ENCODE data around the gene TENT5A. TPM values are rescaled to one million over a fixed set of nuclear protein-coding genes. Genes with fewer than 3 reads are reported as not detected.

Gene TENT5A
- 10 to 100 TPM in 4 of 8 experiments, 1 to 10 TPM in 4; 2.2 to 54.3 (median 8.6) TPM for total RNA-seq

DNA sequence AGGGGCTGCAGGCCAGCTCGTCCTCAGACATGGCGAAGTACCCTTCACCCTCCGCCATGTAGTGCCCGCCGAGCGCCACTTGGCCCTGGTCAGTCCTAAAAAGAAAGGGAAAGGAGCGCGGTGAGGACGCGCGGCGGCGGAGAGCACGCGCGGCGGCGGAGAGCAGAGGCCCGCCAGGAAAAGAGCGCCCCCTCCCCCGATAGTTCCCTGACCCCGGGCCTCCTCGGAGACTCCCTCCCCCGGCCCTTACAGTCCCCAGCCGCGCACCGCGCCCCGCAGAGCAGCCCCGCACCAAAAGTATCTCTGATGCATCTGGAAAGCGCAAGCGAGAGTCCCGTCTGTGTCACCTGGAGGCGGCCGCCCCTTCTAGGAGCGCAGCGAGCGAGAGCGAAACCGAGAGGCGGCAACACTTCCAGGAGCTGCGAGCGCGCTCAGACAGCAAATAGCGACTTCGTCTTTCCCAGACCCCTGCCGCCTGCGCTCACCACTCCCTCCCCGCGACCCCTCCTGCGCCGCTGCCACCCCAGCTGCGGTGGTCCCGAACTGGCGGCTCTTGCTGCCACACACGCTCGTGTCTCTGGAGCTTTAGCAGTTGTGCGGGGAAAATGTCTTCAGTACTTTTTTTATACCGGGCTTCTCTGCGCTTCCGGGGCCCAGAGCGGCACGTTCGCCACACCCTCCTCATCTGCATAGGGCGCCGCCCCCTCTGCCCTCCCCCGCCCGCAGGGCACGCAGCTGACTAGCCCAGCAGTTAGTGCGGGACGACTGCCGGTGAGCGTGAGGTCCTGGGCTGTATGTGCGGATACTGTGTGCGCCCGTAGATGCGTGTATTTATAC is at the start of gene TENT5A:
TSS of gene TENT5A (minus strand) at position 598 of the 837 bp plus-strand sequence. CDS start at position 58, 540 bp downstream.
- peak within 1 kb of the TSS; percentile 60 to 94 (median 83) for H3K4me3 ChIP-seq
- in situ Hi-C loops (cut with MboI; ENCODE audit: low pct_unique_long_range_greater_than_20kb in 2 of 9, low sequenced_read_pairs in 9 of 9, unreplicated experiment in 9 of 9) = loop anchor here in 3 of 9 experiments (25.0 kb wide), 2 partner anchors 235 to 285 kb away; no protein-coding TSS in a partner anchor
- ATAC-seq (replicated peaks in 6 of 8) = peak; percentile 61 to 85 (median 82)
- peak within 1 kb of the TSS in 1 of 2 donors; percentile 52 for H3K27ac ChIP-seq
- H3K4me1 ChIP-seq (replicated peaks in 1 of 2) = peaks cover 10 to 15% of the 10 kb centered on the region in 2 donors
- 0% methylated on average over 1 to 9 of the region's 77 CpGs; no CpG with 5 or more reads in 7 of the 10 experiments for WGBS, 10 experiments

GRCh38 chr6:81801489-81801888 is 49.0 kb upstream of the TENT5A start:
- H3K27ac ChIP-seq = no peak overlapping the region
- H3K4me1 ChIP-seq (replicated peaks in 1 of 2) = no peaks in the 10 kb centered on the region
- WGBS, 10 experiments = 88 to 100% (median 91%) methylated on average over 1 to 3 of the region's 3 CpGs; no CpG with 5 or more reads in 2 of the 10 experiments
- no peak for ATAC-seq (replicated peaks in 6 of 8)
- no peak overlapping the region for H3K4me3 ChIP-seq
- in situ Hi-C loops (cut with MboI; ENCODE audit: low pct_unique_long_range_greater_than_20kb in 2 of 9, low sequenced_read_pairs in 9 of 9, unreplicated experiment in 9 of 9) = no loop called here

DNA sequence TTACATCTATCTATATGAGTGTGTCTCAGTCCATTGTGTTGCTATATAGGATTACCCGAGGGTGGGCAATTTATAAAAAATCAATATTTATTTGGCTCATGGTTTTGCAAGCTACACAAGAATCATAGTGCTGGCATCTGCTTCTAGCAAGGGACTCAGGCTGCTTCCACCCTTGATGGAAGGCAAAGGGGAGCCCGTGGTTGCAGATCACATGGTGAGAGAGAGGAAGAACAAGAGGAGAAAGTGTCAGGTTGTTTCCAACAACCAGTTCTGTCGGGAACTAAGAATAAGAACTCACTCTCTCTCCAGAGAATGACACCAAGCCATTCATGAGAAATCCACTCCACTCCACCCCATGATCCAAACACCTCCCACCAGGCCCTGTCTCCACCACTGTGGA is 48.2 kb upstream of the TENT5A start:
- in situ Hi-C loops (cut with MboI; ENCODE audit: low pct_unique_long_range_greater_than_20kb in 2 of 9, low sequenced_read_pairs in 9 of 9, unreplicated experiment in 9 of 9) = no loop called here
- H3K4me3 ChIP-seq = no peak overlapping the region
- H3K27ac ChIP-seq = no peak overlapping the region
- H3K4me1 ChIP-seq (replicated peaks in 1 of 2) = no peaks in the 10 kb centered on the region
- no peak for ATAC-seq (replicated peaks in 6 of 8)
- WGBS, 10 experiments = 20 to 100% (median 84%) methylated on average over 1 to 3 of the region's 3 CpGs; no CpG with 5 or more reads in 3 of the 10 experiments

GRCh38 chr6:81799323-81799722 is 46.8 kb upstream of the TENT5A start:
- 83 to 100% (median 100%) methylated on average over 1 of the region's 1 CpG; no CpG with 5 or more reads in 5 of the 10 experiments for WGBS, 10 experiments
- Histone ChIP-seq H3K4me1 (replicated peaks in 1 of 2) (no peaks in the 10 kb centered on the region), H3K4me3 (no peak overlapping the region), H3K27ac (no peak overlapping the region)
- no peak for ATAC-seq (replicated peaks in 6 of 8)
- in situ Hi-C loops (cut with MboI; ENCODE audit: low pct_unique_long_range_greater_than_20kb in 2 of 9, low sequenced_read_pairs in 9 of 9, unreplicated experiment in 9 of 9) = no loop called here

DNA sequence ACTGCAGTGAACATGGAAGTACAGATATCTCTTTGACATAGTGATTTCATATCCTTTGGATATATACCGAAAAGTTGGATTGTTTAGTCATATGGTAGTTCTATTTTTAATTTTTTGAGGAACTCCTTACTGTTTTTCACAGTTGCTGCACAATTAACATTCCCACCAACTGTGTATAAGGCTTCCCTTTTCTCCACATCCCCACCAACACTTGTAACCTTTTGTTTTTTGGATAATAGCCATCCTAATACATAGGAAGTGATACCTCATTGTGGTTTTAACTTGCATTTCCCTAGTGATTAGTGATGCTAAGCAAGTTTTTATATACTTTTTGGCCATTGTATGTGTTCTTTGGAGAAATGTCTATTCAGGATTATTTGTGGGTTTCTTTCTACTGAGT is 45.1 kb upstream of the TENT5A start:
- Histone ChIP-seq H3K27ac (no peak overlapping the region), H3K4me1 (replicated peaks in 1 of 2) (peaks cover under 1 to 7% of the 10 kb centered on the region in 2 donors), H3K4me3 (no peak overlapping the region)
- 63 to 100% (median 78%) methylated on average over 1 of the region's 1 CpG; no CpG with 5 or more reads in 4 of the 10 experiments for WGBS, 10 experiments
- ATAC-seq (replicated peaks in 6 of 8) = no peak
- in situ Hi-C loops (cut with MboI; ENCODE audit: low pct_unique_long_range_greater_than_20kb in 2 of 9, low sequenced_read_pairs in 9 of 9, unreplicated experiment in 9 of 9) = no loop called here

- 50 to 100% (median 92%) methylated on average over 1 of the region's 1 CpG for WGBS, 10 experiments
- Histone ChIP-seq H3K4me1 (replicated peaks in 1 of 2) (peaks cover 9 to 24% of the 10 kb centered on the region in 2 donors), H3K27ac (no peak overlapping the region), H3K4me3 (no peak overlapping the region)
- ATAC-seq (replicated peaks in 6 of 8) = no peak
- in situ Hi-C loops (cut with MboI; ENCODE audit: low pct_unique_long_range_greater_than_20kb in 2 of 9, low sequenced_read_pairs in 9 of 9, unreplicated experiment in 9 of 9) = no loop called here
These were observed 43.4 kb upstream of the TENT5A start for GRCh38 chr6:81795890-81796289.

- in situ Hi-C loops (cut with MboI; ENCODE audit: low pct_unique_long_range_greater_than_20kb in 2 of 9, low sequenced_read_pairs in 9 of 9, unreplicated experiment in 9 of 9) = no loop called here
- no peak overlapping the region for H3K27ac ChIP-seq
- peaks cover 11 to 24% of the 10 kb centered on the region in 2 donors for H3K4me1 ChIP-seq (replicated peaks in 1 of 2)
- H3K4me3 ChIP-seq = no peak overlapping the region
- peak in 3 of 8 experiments; percentile 33 to 88 (median 75) for ATAC-seq (replicated peaks in 6 of 8)
- 43 to 97% (median 85%) methylated on average over 3 to 4 of the region's 4 CpGs for WGBS, 10 experiments
These were observed 41.5 kb upstream of the TENT5A start for GRCh38 chr6:81793821-81794475.

GRCh38 chr6:81792826-81793225 is 40.3 kb upstream of the TENT5A start:
- H3K4me1 ChIP-seq (replicated peaks in 1 of 2) = peaks cover 11 to 24% of the 10 kb centered on the region in 2 donors
- ATAC-seq (replicated peaks in 6 of 8) = peak in 5 of 8 experiments; percentile 86 to 92 (median 91)
- no peak overlapping the region for H3K4me3 ChIP-seq
- no peak overlapping the region for H3K27ac ChIP-seq
- 10 to 92% (median 52%) methylated on average over 1 of the region's 1 CpG; no CpG with 5 or more reads in 6 of the 10 experiments for WGBS, 10 experiments
- in situ Hi-C loops (cut with MboI; ENCODE audit: low pct_unique_long_range_greater_than_20kb in 2 of 9, low sequenced_read_pairs in 9 of 9, unreplicated experiment in 9 of 9) = no loop called here

DNA sequence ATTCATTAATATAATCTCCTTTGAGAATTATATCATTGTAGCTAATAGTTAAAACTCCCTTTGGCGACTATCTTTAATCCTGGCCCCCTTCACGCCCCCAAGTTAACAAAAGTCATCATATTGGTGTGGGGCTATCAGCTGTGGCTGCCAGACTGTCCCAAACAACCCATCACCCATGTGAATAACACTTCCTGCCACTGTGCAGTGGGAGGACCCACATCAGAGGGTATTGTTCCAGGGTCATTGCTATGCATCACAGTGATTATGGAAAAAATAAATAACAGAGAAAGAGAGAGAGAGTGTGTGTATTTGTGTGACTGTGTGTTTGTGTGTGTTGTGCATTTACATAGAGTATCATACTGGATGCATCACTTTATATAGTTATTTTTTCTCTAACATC is 39.3 kb upstream of the TENT5A start:
- ATAC-seq (replicated peaks in 6 of 8) = no peak
- in situ Hi-C loops (cut with MboI; ENCODE audit: low pct_unique_long_range_greater_than_20kb in 2 of 9, low sequenced_read_pairs in 9 of 9, unreplicated experiment in 9 of 9) = no loop called here
- 75 to 93% (median 84%) methylated on average over 1 to 2 of the region's 2 CpGs; no CpG with 5 or more reads in 2 of the 10 experiments for WGBS, 10 experiments
- H3K4me3 ChIP-seq = no peak overlapping the region
- peaks cover 11 to 24% of the 10 kb centered on the region in 2 donors for H3K4me1 ChIP-seq (replicated peaks in 1 of 2)
- no peak overlapping the region for H3K27ac ChIP-seq

DNA sequence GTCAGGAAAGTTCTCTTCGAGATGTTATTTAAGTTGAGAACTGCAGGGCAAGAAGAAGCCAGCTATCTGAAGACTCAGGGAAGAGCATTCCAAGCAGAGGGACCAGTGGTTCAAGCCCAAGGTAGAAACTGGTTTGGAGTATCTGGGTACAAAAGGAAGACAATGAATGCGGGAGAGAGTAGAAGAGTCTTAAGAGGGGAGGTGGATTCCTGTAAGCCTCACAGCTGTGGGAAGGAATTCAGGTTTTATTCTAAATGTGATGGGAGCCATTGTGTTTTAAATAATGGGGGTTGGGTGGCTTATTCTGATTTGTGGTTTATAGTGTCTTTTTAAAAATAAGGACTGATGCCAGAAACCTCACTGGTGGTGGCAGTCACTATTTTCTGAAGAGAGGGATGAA is 37.6 kb upstream of the TENT5A start:
- H3K4me1 ChIP-seq (replicated peaks in 1 of 2) = peaks cover 11 to 24% of the 10 kb centered on the region in 2 donors
- H3K27ac ChIP-seq = no peak overlapping the region
- 38 to 90% (median 81%) methylated on average over 1 to 2 of the region's 2 CpGs; no CpG with 5 or more reads in 2 of the 10 experiments for WGBS, 10 experiments
- no peak overlapping the region for H3K4me3 ChIP-seq
- in situ Hi-C loops (cut with MboI; ENCODE audit: low pct_unique_long_range_greater_than_20kb in 2 of 9, low sequenced_read_pairs in 9 of 9, unreplicated experiment in 9 of 9) = no loop called here
- no peak for ATAC-seq (replicated peaks in 6 of 8)

- 38 to 85% (median 60%) methylated on average over 1 of the region's 1 CpG; no CpG with 5 or more reads in 4 of the 10 experiments for WGBS, 10 experiments
- Histone ChIP-seq H3K4me3 (no peak overlapping the region), H3K4me1 (replicated peaks in 1 of 2) (peaks cover 11 to 24% of the 10 kb centered on the region in 2 donors), H3K27ac (no peak overlapping the region)
- no peak for ATAC-seq (replicated peaks in 6 of 8)
- in situ Hi-C loops (cut with MboI; ENCODE audit: low pct_unique_long_range_greater_than_20kb in 2 of 9, low sequenced_read_pairs in 9 of 9, unreplicated experiment in 9 of 9) = no loop called here
These were observed 36.8 kb upstream of the TENT5A start for GRCh38 chr6:81789291-81789690.

- ATAC-seq (replicated peaks in 6 of 8) = peak in 5 of 8 experiments; percentile 4 to 48 (median 12)
- Histone ChIP-seq H3K4me3 (no peak overlapping the region), H3K4me1 (replicated peaks in 1 of 2) (peaks cover 11 to 24% of the 10 kb centered on the region in 2 donors), H3K27ac (no peak overlapping the region)
- in situ Hi-C loops (cut with MboI; ENCODE audit: low pct_unique_long_range_greater_than_20kb in 2 of 9, low sequenced_read_pairs in 9 of 9, unreplicated experiment in 9 of 9) = no loop called here
These were observed 36.3 kb upstream of the TENT5A start for GRCh38 chr6:81788748-81789147.
